Measurements from ENCODE around the gene TTYH3. TPM values are rescaled to one million over a fixed set of nuclear protein-coding genes. Genes with fewer than 3 reads are reported as not detected.

TTYH3 gene
- total RNA-seq, 2 experiments from 2014 or later, result 23.8 to 63.6 TPM

- no TSS peak for BruUV-seq (replicated peaks)
- DNase-seq (ENCODE audit: low spot score), result no peak
- intact Hi-C loops (cut with micrococcal nuclease; ENCODE audit: unreplicated experiment), result no loop called here
- H3K4me3 ChIP-seq (ENCODE audit: low read depth, low read length, poor library complexity, severe bottlenecking), result no peak overlapping the region
- TF ChIP-seq CTCF (conservative IDR thresholded peaks at IDR 0.05; ENCODE audit: low read length), result no peak
- no peak for TF ChIP-seq EZH2phosphoT487 (IDR thresholded peaks at IDR 0.05; ENCODE audit: borderline replicate concordance, low read depth, low read length)
- no peaks in the 10 kb centered on the region for H3K9me2 ChIP-seq (ENCODE audit: insufficient read depth, low read length)
- CTCF ChIA-PET (ENCODE audit: unreplicated experiment), result no interaction called here
- H3K4me1 ChIP-seq (ENCODE audit: insufficient read depth, low read length, poor library complexity, severe bottlenecking), result no peaks in the 10 kb centered on the region
- H3K9me3 ChIP-seq (ENCODE audit: low read length), result no peaks in the 10 kb centered on the region
- H2AFZ ChIP-seq (ENCODE audit: low read length), result no peak overlapping the region
- H3K4me2 ChIP-seq (ENCODE audit: low read length), result no peak overlapping the region
- H4K20me1 ChIP-seq (ENCODE audit: insufficient read depth, low read length), result no peaks in the 10 kb centered on the region
- no peak overlapping the region for H3K27ac ChIP-seq (ENCODE audit: low read depth, low read length, poor library complexity, severe bottlenecking)
- no peaks in the 10 kb centered on the region for H3K36me3 ChIP-seq (ENCODE audit: insufficient read depth, low read length)
- POLR2A ChIA-PET, result no interaction called here
- no peaks in the 10 kb centered on the region for H3K79me2 ChIP-seq (ENCODE audit: insufficient read depth, low read depth, low read length)
Measured at GRCh38 chr7:2661602-2662272, 30.0 kb downstream of the TTYH3 start.

GRCh38 chr7:2662273-2663120 is 30.7 kb downstream of the TTYH3 start:
- Histone ChIP-seq H4K20me1 (ENCODE audit: insufficient read depth, low read length) (no peaks in the 10 kb centered on the region), H2AFZ (ENCODE audit: low read length) (no peak overlapping the region), H3K9me2 (ENCODE audit: insufficient read depth, low read length) (no peaks in the 10 kb centered on the region), H3K79me2 (ENCODE audit: insufficient read depth, low read depth, low read length) (no peaks in the 10 kb centered on the region), H3K36me3 (ENCODE audit: insufficient read depth, low read length) (no peaks in the 10 kb centered on the region), H3K27ac (ENCODE audit: low read depth, low read length, poor library complexity, severe bottlenecking) (no peak overlapping the region), H3K9me3 (ENCODE audit: low read length) (no peaks in the 10 kb centered on the region), H3K4me3 (ENCODE audit: low read depth, low read length, poor library complexity, severe bottlenecking) (no peak overlapping the region), H3K4me2 (ENCODE audit: low read length) (no peak overlapping the region), H3K4me1 (ENCODE audit: insufficient read depth, low read length, poor library complexity, severe bottlenecking) (no peaks in the 10 kb centered on the region)
- TF ChIP-seq EZH2phosphoT487 (IDR thresholded peaks at IDR 0.05; ENCODE audit: borderline replicate concordance, low read depth, low read length) (no peak), CTCF (conservative IDR thresholded peaks at IDR 0.05; ENCODE audit: low read length) (no peak)
- DNase-seq (ENCODE audit: low spot score), result no peak
- no TSS peak for BruUV-seq (replicated peaks)
- intact Hi-C loops (cut with micrococcal nuclease; ENCODE audit: unreplicated experiment), result no loop called here
- POLR2A ChIA-PET, result no interaction called here
- CTCF ChIA-PET (ENCODE audit: unreplicated experiment), result no interaction called here

All from OCI-LY7 (cell line).